IMR-90 (cell line): Measurements from ENCODE around the gene KIF12. TPM values are rescaled to one million over a fixed set of nuclear protein-coding genes. Genes with fewer than 3 reads are reported as not detected.

Experiments
- ATAC-seq: fragments of 200-7000 bp; cut with Tn5 transposase; 2 replicates; pipeline ENCODE4 v1.9.1; 2020; ENCODE audit warnings: low read depth, mild to moderate bottlenecking, moderate library complexity
- BruUV-seq: library from RNA; stranded (reverse); fragments of 400-500 nt; replicated peaks from 2 replicates; lab custom pipeline; 2021; lab: Mats Ljungman, UMichigan
- CTCF ChIA-PET: fragments of 300-600 bp; formaldehyde crosslinking; extraction: SDS; loops from one replicate; lab custom pipeline; 2021; ENCODE audit warnings: antibody characterized with exemption; lab: Yijun Ruan, JAX
- POLR2A ChIA-PET: fragments of 300-600 bp; sonication (Branson Sonifier 250); formaldehyde crosslinking; loops from one replicate; lab custom pipeline; 2022; ENCODE audit warnings: antibody characterized with exemption; ENCODE audit not compliant: unreplicated experiment; lab: Charles Lee
- DNase-seq: peaks from one replicate; pipeline ENCODE4 v3.0.0; 2013
- H2AFZ ChIP-seq: replicated peaks from 2 replicates; pipeline ENCODE3; 2013; ENCODE audit warnings: low read length, mild to moderate bottlenecking; ENCODE audit not compliant: poor library complexity
- H2AK5ac ChIP-seq: 2 replicates; pipeline ENCODE4 v1.6.1; 2013; ENCODE audit warnings: low read depth, low read length, inconsistent platforms
- H2AK9ac ChIP-seq: replicated peaks from 2 replicates; pipeline ENCODE3; 2013; ENCODE audit warnings: mild to moderate bottlenecking, low read depth, low read length, moderate library complexity; ENCODE audit not compliant: poor library complexity
- H2BK120ac ChIP-seq: 2 replicates; pipeline ENCODE4 v1.6.1; 2013; ENCODE audit warnings: low read depth, low read length, inconsistent platforms
- H2BK15ac ChIP-seq: 3 replicates; pipeline ENCODE4 v1.6.1; 2013; ENCODE audit warnings: low read depth, low read length, inconsistent platforms
- H2BK20ac ChIP-seq: 2 replicates; pipeline ENCODE4 v1.6.1; 2013; ENCODE audit warnings: low read depth, mild to moderate bottlenecking, inconsistent platforms, low read length, moderate library complexity
- H2BK5ac ChIP-seq: 2 replicates; pipeline ENCODE4 v1.6.1; 2013; ENCODE audit warnings: mild to moderate bottlenecking, low read depth, low read length, inconsistent platforms; ENCODE audit not compliant: poor library complexity, severe bottlenecking
- H3K14ac ChIP-seq: replicated peaks from 2 replicates; pipeline ENCODE4 v1.6.1; 2013; ENCODE audit warnings: low read depth, low read length, inconsistent platforms
- H3K18ac ChIP-seq: 2 replicates; pipeline ENCODE4 v1.6.1; 2013; ENCODE audit warnings: low read depth, low read length, control low read depth
- H3K23ac ChIP-seq: 2 replicates; pipeline ENCODE4 v1.6.1; 2013; ENCODE audit warnings: low read depth, low read length, inconsistent platforms
- H3K27ac ChIP-seq: 2 replicates; pipeline ENCODE4 v1.5.1; 2013; ENCODE audit warnings: mild to moderate bottlenecking, control low read depth, low read length; ENCODE audit not compliant: insufficient read depth
- H3K27me3 ChIP-seq: 2 replicates; pipeline ENCODE4 v1.6.1; 2013; ENCODE audit warnings: low read length; ENCODE audit not compliant: control insufficient read depth, insufficient read depth
- H3K36me3 ChIP-seq: 2 replicates; pipeline ENCODE4 v1.6.1; 2013; ENCODE audit warnings: low read length, mixed read lengths; ENCODE audit not compliant: control insufficient read depth, insufficient read depth
- H3K4ac ChIP-seq: 2 replicates; pipeline ENCODE4 v1.6.1; 2013; ENCODE audit warnings: low read depth, low read length, inconsistent platforms
- H3K4me1 ChIP-seq: 2 replicates; pipeline ENCODE4 v1.6.1; 2013; ENCODE audit warnings: low read length, mixed read lengths; ENCODE audit not compliant: control insufficient read depth, insufficient read depth
- H3K4me2 ChIP-seq: 2 replicates; pipeline ENCODE4 v1.6.1; 2013; ENCODE audit warnings: low read depth, mild to moderate bottlenecking, control low read depth, low read length, moderate library complexity
- H3K4me3 ChIP-seq: 2 replicates; pipeline ENCODE4 v1.5.1; 2013; ENCODE audit warnings: low read depth, mild to moderate bottlenecking, control low read depth, low read length, moderate library complexity; ENCODE audit not compliant: insufficient read depth
- H3K56ac ChIP-seq: 2 replicates; pipeline ENCODE4 v1.6.1; 2013; ENCODE audit warnings: low read length, inconsistent platforms; ENCODE audit not compliant: insufficient read depth; ENCODE audit errors: extremely low read depth
- H3K79me1 ChIP-seq, 2 experiments: 2 replicates each; pipeline ENCODE4 v1.6.1; 2013; ENCODE audit warnings: low read length in 2 of 2, inconsistent platforms in 1 of 2, low read depth in 1 of 2
- H3K9ac ChIP-seq: 2 replicates; pipeline ENCODE4 v1.6.1; 2013; ENCODE audit warnings: low read depth, low read length, control low read depth
- H3K9me1 ChIP-seq: 2 replicates; pipeline ENCODE4 v1.6.1; 2013; ENCODE audit warnings: low read length, inconsistent platforms; ENCODE audit not compliant: insufficient read depth
- H3K9me3 ChIP-seq: 2 replicates; pipeline ENCODE4 v1.6.1; 2013; ENCODE audit warnings: low read length; ENCODE audit not compliant: control insufficient read depth, insufficient read depth
- H4K20me1 ChIP-seq: 2 replicates; pipeline ENCODE4 v1.6.1; 2013; ENCODE audit warnings: low read length, inconsistent platforms; ENCODE audit not compliant: insufficient read depth
- H4K5ac ChIP-seq: 2 replicates; pipeline ENCODE4 v1.6.1; 2013; ENCODE audit warnings: mild to moderate bottlenecking, low read depth, low read length, control low read depth
- H4K8ac ChIP-seq, 2 experiments: 2 replicates each; pipeline ENCODE4 v1.6.1; 2013; ENCODE audit warnings: low read depth in 2 of 2, low read length in 2 of 2, control low read depth in 1 of 2, inconsistent platforms in 1 of 2
- H4K91ac ChIP-seq: 2 replicates; pipeline ENCODE4 v1.6.1; 2013; ENCODE audit warnings: low read depth, low read length, inconsistent platforms; ENCODE audit not compliant: insufficient read depth
- BHLHE40 ChIP-seq: fragments of 150-350 bp; IDR thresholded peaks from 2 replicates; pipeline ENCODE4 v1.6.1; 2016; ENCODE audit warnings: mild to moderate bottlenecking, low read depth, low read length
- CEBPB ChIP-seq: IDR thresholded peaks from 2 replicates; pipeline ENCODE4 v1.6.1; 2012; ENCODE audit warnings: low read depth, low read length, improper control_type of control experiment
- ELK1 ChIP-seq: fragments of 150-350 bp; IDR thresholded peaks from 2 replicates; pipeline ENCODE4 v1.6.1; 2016; ENCODE audit warnings: low read depth, mild to moderate bottlenecking, low read length, moderate library complexity, borderline replicate concordance
- MAZ ChIP-seq: IDR thresholded peaks from 2 replicates; pipeline ENCODE4 v1.6.1; 2012; ENCODE audit warnings: low read depth, mild to moderate bottlenecking, low read length, improper control_type of control experiment, moderate library complexity, borderline replicate concordance
- RAD21 ChIP-seq: IDR thresholded peaks from 2 replicates; pipeline ENCODE4 v1.6.1; 2012; ENCODE audit warnings: low read length, improper control_type of control experiment
- SMC3 ChIP-seq: fragments of 150-350 bp; IDR thresholded peaks from 2 replicates; pipeline ENCODE4 v1.6.1; 2016; ENCODE audit warnings: low read depth, mild to moderate bottlenecking, antibody characterized with exemption, low read length, moderate library complexity
- WGBS, 2 experiments: methylation state at CpG; one replicate each; pipeline versions ENCODE4 v1.1.5 to v1.1.7; 2013; ENCODE audit warnings: missing lambda C conversion rate in 2 of 2; ENCODE audit not compliant: insufficient read length in 1 of 2; ENCODE audit errors: extremely low coverage in 2 of 2; 5-methylcytosine and 5-hydroxymethylcytosine counted together
- dilution Hi-C: fragments of 300-500 bp; cut with HindIII; formaldehyde crosslinking; loops from one replicate; pipeline ENCODE4 v1.14.3; 2018; ENCODE audit warnings: low sequenced_read_pairs; ENCODE audit not compliant: unreplicated experiment
- in situ Hi-C: fragments of 300-500 bp; cut with MboI; formaldehyde crosslinking; loops from 3 replicates; pipeline ENCODE4 v1.14.3; 2019; ENCODE audit warnings: low sequenced_read_pairs, inconsistent platforms, mixed read lengths
- intact Hi-C: fragments of 100-400 bp; cut with micrococcal nuclease; formaldehyde crosslinking; loops from 2 replicates; pipeline ENCODE4 v1.10.0; 2022
- polyA plus RNA-seq, 3 experiments: library from polyadenylated mRNA; depleted of rRNA; stranded (reverse); fragments of >200 nt; gene quantifications; 2 replicates each; pipeline ENCODE4 v1.2.3, GENCODE V29; 2012; ENCODE audit warnings: low replicate concordance in 1 of 3
- total RNA-seq: library from RNA; depleted of rRNA; stranded (reverse); fragments of >200 nt; gene quantifications from 2 replicates; pipeline ENCODE4 v1.2.3, GENCODE V29; 2012
- TF ChIP-seq, protein P1 (sequence below): fragments of 150-350 bp; IDR thresholded peaks from 2 replicates; pipeline ENCODE4 v1.6.1; 2017; ENCODE audit warnings: mild to moderate bottlenecking, antibody characterized with exemption, low read length, low read depth

KIF12 gene
- total and polyA plus RNA-seq, 2 of the 4 experiments (the other 2 are of a cell fraction): not detected

DNA sequence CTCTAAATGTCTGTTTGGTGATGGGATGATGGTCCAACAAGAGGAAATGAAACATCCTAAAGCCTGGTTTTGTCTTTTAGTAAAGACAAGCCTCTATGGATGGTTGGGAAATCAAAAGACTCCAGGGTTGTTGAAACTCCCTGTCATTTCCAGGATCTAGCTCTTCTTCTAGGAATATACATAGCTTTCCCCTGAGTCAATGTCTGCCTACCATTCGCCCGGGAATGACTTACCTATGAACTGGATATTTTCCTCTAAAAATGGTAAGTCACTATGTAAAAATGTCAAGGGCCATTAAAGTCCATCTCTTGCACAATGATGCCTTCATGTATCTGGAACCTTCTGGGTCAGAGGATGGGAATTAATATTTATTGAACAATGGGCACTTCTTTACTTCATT, 11.1 kb upstream of the KIF12 start:
- peak; percentile 73 for DNase-seq
- Histone ChIP-seq H2BK15ac (no peak overlapping the region), H3K18ac (no peak overlapping the region), H2AK5ac (no peak overlapping the region), H3K4me3 (no peak overlapping the region), H2AK9ac (no peak overlapping the region), H4K8ac (no peak overlapping the region), H2AFZ (no peak overlapping the region), H2BK120ac (no peak overlapping the region), H3K27ac (no peak overlapping the region), H3K4me1 (peaks cover 9% of the 10 kb centered on the region), H3K79me1 (no peaks in the 10 kb centered on the region), H4K5ac (no peak overlapping the region), H3K23ac (no peak overlapping the region), H3K4ac (no peak overlapping the region), H3K9me3 (no peaks in the 10 kb centered on the region), H3K27me3 (peaks cover 7% of the 10 kb centered on the region), H3K14ac (no peak overlapping the region), H3K56ac (no peak overlapping the region), H2BK5ac (no peak overlapping the region), H2BK20ac (peak overlapping the region; percentile 5; the same call in 1 of the 2 replicates), H3K36me3 (no peaks in the 10 kb centered on the region), H4K91ac (0 out of 2 replicates have a peak overlapping the region, but pooled peaks have one; percentile 17), H3K9me1 (no peaks in the 10 kb centered on the region; the same call in 1 of the 2 replicates), H4K20me1 (no peaks in the 10 kb centered on the region; the same call in 1 of the 2 replicates), H3K9ac (no peak overlapping the region), H3K4me2 (no peak overlapping the region)
- dilution Hi-C loops (no loop called here), in situ Hi-C loops (loop anchor here (5.0 kb wide), 1 partner anchor 182 kb away; no protein-coding TSS in a partner anchor), intact Hi-C loops (no loop called here)
- CTCF ChIA-PET: interaction anchor here (0.7 to 1.7 kb wide), 4 partner anchors 17 to 181 kb away, joined by 3 to 12 read pairs (median 4); partner anchors contain the start of gene COL27A1
- TF ChIP-seq BHLHE40 (no peak), SMC3 (no peak), RAD21 (no peak), CEBPB (peak; percentile 89), ELK1 (no peak), MAZ (no peak)
- TF ChIP-seq, protein P1, sequence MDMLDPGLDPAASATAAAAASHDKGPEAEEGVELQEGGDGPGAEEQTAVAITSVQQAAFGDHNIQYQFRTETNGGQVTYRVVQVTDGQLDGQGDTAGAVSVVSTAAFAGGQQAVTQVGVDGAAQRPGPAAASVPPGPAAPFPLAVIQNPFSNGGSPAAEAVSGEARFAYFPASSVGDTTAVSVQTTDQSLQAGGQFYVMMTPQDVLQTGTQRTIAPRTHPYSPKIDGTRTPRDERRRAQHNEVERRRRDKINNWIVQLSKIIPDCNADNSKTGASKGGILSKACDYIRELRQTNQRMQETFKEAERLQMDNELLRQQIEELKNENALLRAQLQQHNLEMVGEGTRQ: no peak
- POLR2A ChIA-PET: no interaction called here
- no CpG with 5 or more reads among the region's 2 CpGs for WGBS, 2 experiments
- no TSS peak for BruUV-seq
- ATAC-seq: no peak
